ENCODE data around the gene COG5. TPM values are rescaled to one million over a fixed set of nuclear protein-coding genes. Genes with fewer than 3 reads are reported as not detected.

COG5 gene
- total RNA-seq, 1 donor from 2014 or later = 36.3 TPM

DNA sequence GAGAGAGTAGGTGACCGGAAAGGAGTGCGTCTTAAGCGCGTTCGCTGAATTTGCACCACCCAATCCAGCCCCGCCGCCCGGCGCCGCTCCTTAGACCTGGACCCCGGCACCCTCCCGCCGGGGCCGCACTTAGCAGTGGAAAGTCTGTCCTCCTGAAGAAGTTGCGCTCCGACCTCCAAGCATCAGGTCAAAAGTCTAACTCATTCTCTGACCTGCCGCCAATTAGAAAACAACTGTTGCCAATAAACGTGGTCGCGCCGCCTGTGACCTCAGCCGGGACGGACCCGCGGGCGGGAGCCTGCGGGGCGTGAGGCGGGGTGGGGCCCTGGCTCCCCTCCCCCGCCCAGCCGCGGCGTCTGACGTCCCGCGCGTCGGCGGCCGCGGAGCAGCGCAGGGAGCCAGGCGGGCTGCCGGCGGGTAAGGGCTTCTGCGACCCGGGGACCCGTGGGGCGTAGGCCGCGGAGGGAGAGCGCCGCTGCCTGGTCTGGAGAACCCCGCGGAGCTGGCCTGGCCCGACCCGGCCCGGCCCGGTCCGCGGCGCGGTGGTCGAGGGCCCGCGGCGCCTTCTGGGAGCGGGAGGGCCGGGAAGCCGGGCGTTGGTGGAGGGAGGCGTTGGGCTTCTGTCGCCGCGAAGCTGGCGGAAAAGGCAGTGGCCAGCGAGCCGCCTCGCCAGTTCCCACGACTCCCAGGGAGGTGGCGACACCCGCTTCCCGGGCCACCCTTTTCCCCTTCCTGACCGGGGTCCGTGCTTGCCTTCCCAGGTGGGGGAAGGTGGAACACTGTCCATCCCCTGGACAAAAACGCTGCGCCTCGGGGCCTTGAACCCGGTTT lies 16.4 kb upstream of the COG5 start, which contains the start of gene BCAP29:
Gene BCAP29, plus strand, starts transcription at position 362 of the 831 bp plus-strand sequence. CDS start 527 bp downstream, outside the sequence.
- no peaks in the 10 kb centered on the region for H3K27me3 ChIP-seq (ENCODE audit: control insufficient read depth, insufficient read depth, low read length)
- H3K36me3 ChIP-seq (ENCODE audit: control insufficient read depth, insufficient read depth, low read length) = peaks cover 2% of the 10 kb centered on the region
- no peak for FAIRE-seq

DNA sequence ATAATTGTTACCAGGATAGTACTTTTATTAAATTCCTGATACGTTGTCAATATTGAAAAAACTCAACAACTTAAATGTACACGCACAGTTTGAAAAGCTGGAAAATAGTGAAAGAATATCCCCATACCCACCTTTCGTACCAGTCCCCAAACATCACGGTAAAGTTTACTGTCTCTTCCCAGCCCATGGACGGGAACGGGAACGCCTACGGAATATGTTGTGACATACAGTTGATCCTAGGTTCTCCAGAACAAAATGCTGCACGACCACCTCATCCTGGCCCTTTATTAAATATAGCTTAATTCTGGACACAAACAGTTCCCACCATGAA lies 15.8 kb upstream of the COG5 start:
- peak overlapping the region; percentile 74 for H3K4me3 ChIP-seq (ENCODE audit: low read depth, low read length)
- TF ChIP-seq, protein P1, sequence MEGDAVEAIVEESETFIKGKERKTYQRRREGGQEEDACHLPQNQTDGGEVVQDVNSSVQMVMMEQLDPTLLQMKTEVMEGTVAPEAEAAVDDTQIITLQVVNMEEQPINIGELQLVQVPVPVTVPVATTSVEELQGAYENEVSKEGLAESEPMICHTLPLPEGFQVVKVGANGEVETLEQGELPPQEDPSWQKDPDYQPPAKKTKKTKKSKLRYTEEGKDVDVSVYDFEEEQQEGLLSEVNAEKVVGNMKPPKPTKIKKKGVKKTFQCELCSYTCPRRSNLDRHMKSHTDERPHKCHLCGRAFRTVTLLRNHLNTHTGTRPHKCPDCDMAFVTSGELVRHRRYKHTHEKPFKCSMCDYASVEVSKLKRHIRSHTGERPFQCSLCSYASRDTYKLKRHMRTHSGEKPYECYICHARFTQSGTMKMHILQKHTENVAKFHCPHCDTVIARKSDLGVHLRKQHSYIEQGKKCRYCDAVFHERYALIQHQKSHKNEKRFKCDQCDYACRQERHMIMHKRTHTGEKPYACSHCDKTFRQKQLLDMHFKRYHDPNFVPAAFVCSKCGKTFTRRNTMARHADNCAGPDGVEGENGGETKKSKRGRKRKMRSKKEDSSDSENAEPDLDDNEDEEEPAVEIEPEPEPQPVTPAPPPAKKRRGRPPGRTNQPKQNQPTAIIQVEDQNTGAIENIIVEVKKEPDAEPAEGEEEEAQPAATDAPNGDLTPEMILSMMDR (IDR thresholded peaks at IDR 0.05; ENCODE audit: insufficient read depth, low read length, severe bottlenecking) = no peak
- no peaks in the 10 kb centered on the region for H3K27me3 ChIP-seq (ENCODE audit: control insufficient read depth, insufficient read depth, low read length)
- no peaks in the 10 kb centered on the region for H3K36me3 ChIP-seq (ENCODE audit: control insufficient read depth, insufficient read depth, low read length)
- no peak for FAIRE-seq
- DNase-seq (ENCODE audit: low read depth) = peak; percentile 27

More for the DNA sequence above, 16.4 kb upstream of the COG5 start, which contains the start of gene BCAP29:
- DNase-seq (ENCODE audit: low read depth) = peak; percentile 37
- H3K4me3 ChIP-seq (ENCODE audit: low read depth, low read length) = peak within 1 kb of the TSS; percentile 74
- TF ChIP-seq, protein P1 (IDR thresholded peaks at IDR 0.05; ENCODE audit: insufficient read depth, low read length, severe bottlenecking) = peak; percentile 39

DNA sequence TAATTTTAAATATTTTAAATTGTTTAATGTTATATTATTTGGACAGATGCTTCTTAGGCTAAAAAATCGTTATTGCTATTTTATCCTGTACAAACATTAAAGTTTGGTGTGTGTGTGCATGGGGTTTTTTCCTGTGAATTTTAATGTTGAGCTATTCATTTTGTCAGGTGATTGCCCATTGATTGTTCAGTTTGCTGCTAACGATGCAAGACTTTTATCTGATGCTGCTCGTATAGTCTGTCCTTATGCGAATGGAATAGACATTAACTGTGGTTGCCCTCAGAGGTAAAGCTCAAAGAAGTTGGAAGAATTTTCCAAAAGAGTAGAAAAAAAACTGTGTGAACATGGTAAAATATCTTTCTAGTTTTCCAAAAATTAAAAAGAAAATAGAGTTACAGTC lies 9.8 kb upstream of the COG5 start:
- H3K27me3 ChIP-seq (ENCODE audit: control insufficient read depth, insufficient read depth, low read length) = no peaks in the 10 kb centered on the region
- no peak overlapping the region for H3K4me3 ChIP-seq (ENCODE audit: low read depth, low read length)
- TF ChIP-seq, protein P1 (IDR thresholded peaks at IDR 0.05; ENCODE audit: insufficient read depth, low read length, severe bottlenecking) = no peak
- H3K36me3 ChIP-seq (ENCODE audit: control insufficient read depth, insufficient read depth, low read length) = no peaks in the 10 kb centered on the region
- no peak for FAIRE-seq
- DNase-seq (ENCODE audit: low read depth) = no peak

DNA sequence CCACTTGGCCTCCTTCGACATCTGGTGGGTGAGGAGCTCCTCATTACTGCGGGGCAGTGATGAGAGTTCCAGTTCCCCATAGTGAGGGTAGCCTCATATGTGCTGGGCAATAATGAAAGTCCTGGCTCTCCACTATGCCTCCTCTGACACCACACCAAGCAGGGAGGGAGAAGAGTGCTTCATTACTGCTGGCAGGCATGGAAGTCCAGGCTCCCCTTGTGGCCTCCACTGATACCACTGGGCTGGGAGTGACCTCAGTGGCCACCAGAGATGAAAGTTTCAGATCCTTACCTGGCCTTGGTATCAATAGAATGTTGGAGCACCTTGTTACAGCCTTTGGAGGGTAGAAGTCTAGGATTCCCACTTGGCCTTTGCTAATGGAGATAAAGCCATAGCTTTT lies 6.6 kb upstream of the COG5 start:
- Histone ChIP-seq H3K36me3 (ENCODE audit: control insufficient read depth, insufficient read depth, low read length) (no peaks in the 10 kb centered on the region), H3K4me3 (ENCODE audit: low read depth, low read length) (no peak overlapping the region), H3K27me3 (ENCODE audit: control insufficient read depth, insufficient read depth, low read length) (no peaks in the 10 kb centered on the region)
- DNase-seq (ENCODE audit: low read depth) (no peak), FAIRE-seq (no peak)
- TF ChIP-seq, protein P1 (IDR thresholded peaks at IDR 0.05; ENCODE audit: insufficient read depth, low read length, severe bottlenecking) = no peak

DNA sequence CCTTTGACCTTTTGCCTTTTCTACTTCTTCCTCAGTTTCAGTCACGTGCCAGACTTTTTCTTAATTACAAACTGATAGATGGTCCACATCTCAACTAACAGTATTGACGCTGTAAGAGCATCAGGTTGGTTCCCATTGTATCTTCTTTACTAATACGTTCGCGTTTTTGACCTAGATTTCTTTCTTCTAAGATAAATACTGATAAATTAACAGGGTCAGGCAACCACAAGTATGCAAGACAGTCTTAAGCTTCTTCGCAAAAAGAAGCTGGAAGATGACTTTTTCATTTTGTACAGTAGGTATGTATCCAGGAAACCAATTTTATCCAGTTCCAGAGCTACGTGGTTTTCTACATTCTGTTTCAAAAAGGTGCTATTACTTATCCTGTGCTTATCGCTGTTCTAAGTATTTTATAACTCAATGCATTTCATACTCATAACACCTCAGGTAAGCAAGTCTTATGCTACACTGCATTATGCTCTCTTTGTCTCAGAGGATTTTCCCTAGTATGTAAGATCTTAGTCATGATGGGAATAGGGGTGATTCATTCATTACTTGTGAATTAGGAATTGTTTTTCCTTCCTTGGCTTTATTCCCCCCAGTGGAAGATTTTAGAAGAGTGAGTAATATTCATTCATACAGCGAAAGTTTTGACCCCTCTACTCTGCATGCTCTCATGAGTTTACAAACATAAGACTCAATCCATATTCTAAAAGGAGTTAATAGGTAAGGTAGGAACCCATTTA lies 1.0 kb upstream of the COG5 start:
- Histone ChIP-seq H3K4me3 (ENCODE audit: low read depth, low read length) (peak overlapping the region; percentile 81), H3K27me3 (ENCODE audit: control insufficient read depth, insufficient read depth, low read length) (no peaks in the 10 kb centered on the region), H3K36me3 (ENCODE audit: control insufficient read depth, insufficient read depth, low read length) (no peaks in the 10 kb centered on the region)
- FAIRE-seq (no peak), DNase-seq (ENCODE audit: low read depth) (peak; percentile 97)
- TF ChIP-seq, protein P1 (IDR thresholded peaks at IDR 0.05; ENCODE audit: insufficient read depth, low read length, severe bottlenecking) = no peak

All from bronchial epithelial cell (primary cell).